Heart right ventricle (tissue), 16 donors: ENCODE results near the gene BOD1L1. TPM values are rescaled to one million over a fixed set of nuclear protein-coding genes. Genes with fewer than 3 reads are reported as not detected.

Experiments used
- ATAC-seq, 8 donors: fragments of 200-7000 bp; cut with Tn5 transposase; one replicate each; pipeline ENCODE4 v1.9.1; 2020; ENCODE audit warnings: mild to moderate bottlenecking in 8 of 8, moderate library complexity in 8 of 8, moderate number of reproducible peaks in 1 of 8
- DNase-seq, 2 donors: peaks; one replicate each; pipeline ENCODE4 v3.0.0-alpha.2; 2020
- H3K27ac ChIP-seq, 10 donors: fragments of 200-600 bp; sonication (generic) in 2 of 10; one replicate each; pipeline versions ENCODE4 v1.5.0 to v1.8.0; 2020 to 2022; ENCODE audit warnings: mild to moderate bottlenecking in 3 of 10
- H3K27me3 ChIP-seq, 7 donors: fragments of 200-600 bp; one replicate each; pipeline ENCODE4 v1.8.0; 2021 to 2022; ENCODE audit warnings: mild to moderate bottlenecking in 2 of 7
- H3K36me3 ChIP-seq, 9 donors: fragments of 200-600 bp; sonication (generic) in 1 of 9; one replicate each; pipeline versions ENCODE4 v1.5.0 to v1.8.0; 2020 to 2022; ENCODE audit warnings: mild to moderate bottlenecking in 2 of 9
- H3K4me1 ChIP-seq, 9 donors: fragments of 200-600 bp; sonication (generic) in 1 of 9; one replicate each; pipeline versions ENCODE4 v1.5.0 to v1.8.0; 2020 to 2022; ENCODE audit warnings: mild to moderate bottlenecking in 4 of 9
- H3K4me3 ChIP-seq, 10 donors: fragments of 200-600 bp; sonication (generic) in 2 of 10; one replicate each; pipeline versions ENCODE4 v1.5.0 to v1.8.0; 2020 to 2022; ENCODE audit warnings: mild to moderate bottlenecking in 7 of 10, moderate library complexity in 2 of 10
- H3K9me3 ChIP-seq, 11 donors: fragments of 200-600 bp in 10 of 11; sonication (generic) in 2 of 11; one replicate each; pipeline versions ENCODE4 v1.5.0 to v1.8.0; 2013 to 2022; ENCODE audit warnings: mild to moderate bottlenecking in 2 of 11, control low read depth in 1 of 11, moderate library complexity in 1 of 11
- CTCF ChIP-seq, 9 donors: fragments of 200-600 bp; sonication (generic) in 2 of 9; IDR thresholded peaks; one replicate each; pipeline versions ENCODE4 v1.5.0 to v1.8.0; 2021 to 2022; ENCODE audit warnings: antibody characterized with exemption in 9 of 9, mild to moderate bottlenecking in 5 of 9, moderate library complexity in 1 of 9
- WGBS, 2 donors: extraction: QIAGEN DNeasy Blood & Tissue Kit; methylation state at CpG; one replicate each; pipeline ENCODE4 v1.1.7; 2013; ENCODE audit warnings: inconsistent platforms in 1 of 2; 5-methylcytosine and 5-hydroxymethylcytosine counted together
- intact Hi-C, 10 donors: fragments of 100-400 bp; cut with DNase I; formaldehyde crosslinking; loops; one replicate each; pipeline versions ENCODE4 v1.11.1 to v1.14.2; 2022
- polyA plus RNA-seq, 2 donors: library from polyadenylated mRNA; stranded (reverse); fragments of 200-250 nt; gene quantifications; one replicate each; pipeline ENCODE4 v1.2.3, GENCODE V29; 2013
- total RNA-seq, 10 donors: library from RNA; stranded (reverse); fragmentation: NEBNext Ultra II Directional in 3 of 10; extraction: Animal tissue kit (Norgen Biotek cat#: 25700) in 3 of 10; gene quantifications; one replicate each; pipeline versions ENCODE4 v1.2.1 to v1.2.4, GENCODE V29; 2021 to 2023
- donor health status: Arrhythmogenic right ventricular cardiomyopathy.
- donor health status: ischemic (EF 13 %, LVEDD 7.1; RV severe dilation, severe dysfunction).
- donor health status: healthy with polysubstance abuse.
- donor health status: DM: no; HTN: yes; CAD: no.
- donor health status: DM: no; HTN: no; CAD: no.
- donor health status: ischemic (EF 25% LVEDD 6.9; RV normal size, moderate dysfunction).
- donor health status: ischemic (EF 25% LVEDD 5.7; RV mildly dilated, moderate dysfunction).
- donor health status: healthy.
- donor health status: DM: yes; HTN: yes; CAD: no.
- donor health status: Ischemic cardiomyopathy.
- donor health status: ischemic (EF 35%, LVEDD 5.7; RV mildly dilated, moderate dysfunction).
- donor health status: nonischemic (EF 11% LVEDD 7.7; RV severe dilation, severe dysfunction).
- donor health status: DM: yes; HTN: yes; CAD: no.
- donor health status: PGD.
- donor health status: ischemic (EF 29% LVEDD 5.4; RV normal size, mild dysfunction).
- donor health status: nonischemic (EF 23%, LVEDD 6.1; RV moderate dilation, normal function).

The BOD1L1 gene
- total and polyA plus RNA-seq, 12 donors: 7.9 to 28.1 (median 23.5) TPM

GRCh38 chr4:13529128-13529919 lies 98.2 kb downstream of the BOD1L1 start:
- Histone ChIP-seq H3K27me3 (peaks cover 40 to 100% (median 99%) of the 10 kb centered on the region in 7 donors), H3K4me1 (peaks cover 0 to 31% (median 10%) of the 10 kb centered on the region in 9 donors), H3K9me3 (peaks cover 0 to 9% (median 5%) of the 10 kb centered on the region in 11 donors), H3K4me3 (no peak overlapping the region), H3K36me3 (no peaks in the 10 kb centered on the region), H3K27ac (no peak overlapping the region)
- ATAC-seq (no peak), DNase-seq (no peak)
- intact Hi-C loops: no loop called here
- 5% methylated on average over 37 of the region's 37 CpGs for WGBS, 2 donors
- no peak for TF ChIP-seq CTCF (IDR thresholded peaks at IDR 0.05)

DNA sequence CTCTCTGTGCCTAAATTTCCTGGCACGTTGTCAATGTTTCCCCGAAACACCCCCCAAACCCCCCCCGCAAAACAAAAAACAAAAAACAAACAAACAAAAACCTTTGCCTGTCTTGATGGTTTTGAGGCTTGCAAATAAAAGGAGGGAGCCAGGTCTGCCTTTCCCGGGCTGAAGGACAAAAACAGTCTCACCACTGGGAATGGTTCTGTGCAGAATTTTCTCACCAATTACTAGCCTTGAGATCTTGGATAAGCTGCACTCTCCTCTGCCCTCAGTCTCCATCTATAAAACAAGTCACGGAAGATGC lies 98.8 kb downstream of the BOD1L1 start:
- 5% methylated on average over 5 of the region's 5 CpGs for WGBS, 2 donors
- TF ChIP-seq CTCF (IDR thresholded peaks at IDR 0.05): no peak
- Histone ChIP-seq H3K4me3 (no peak overlapping the region), H3K27me3 (peaks cover 45 to 100% (median 99%) of the 10 kb centered on the region in 7 donors), H3K4me1 (peaks cover 0 to 30% (median 10%) of the 10 kb centered on the region in 9 donors), H3K9me3 (peaks cover 0 to 14% (median 10%) of the 10 kb centered on the region in 11 donors), H3K36me3 (no peaks in the 10 kb centered on the region), H3K27ac (no peak overlapping the region)
- ATAC-seq (no peak), DNase-seq (no peak)
- intact Hi-C loops: no loop called here

GRCh38 chr4:13527981-13528820 lies 99.3 kb downstream of the BOD1L1 start:
- H3K9me3 ChIP-seq: peaks cover 0 to 17% (median 10%) of the 10 kb centered on the region in 11 donors

More at GRCh38 chr4:13527981-13528820, 99.3 kb downstream of the BOD1L1 start:
- Histone ChIP-seq H3K27me3 (peaks cover 51 to 100% (median 99%) of the 10 kb centered on the region in 7 donors), H3K4me3 (no peak overlapping the region), H3K36me3 (no peaks in the 10 kb centered on the region), H3K27ac (no peak overlapping the region), H3K4me1 (peaks cover 0 to 30% (median 10%) of the 10 kb centered on the region in 9 donors)
- TF ChIP-seq CTCF (IDR thresholded peaks at IDR 0.05): no peak
- ATAC-seq: peak in 1 of 8 donors; percentile 31
- intact Hi-C loops: no loop called here
- 4 to 5% methylated on average over 35 of the region's 35 CpGs for WGBS, 2 donors
- DNase-seq: no peak
